DOHH2 (cell line): Measurements from ENCODE around the gene ATP11A.

Source experiments
- EZH2phosphoT487 ChIP-seq: fragments of 200-600 bp; sonication (generic); IDR thresholded peaks from 2 replicates; pipeline ENCODE4 v1.6.1; 2017; ENCODE audit warnings: borderline replicate concordance, mild to moderate bottlenecking, antibody characterized with exemption, low read length, moderate library complexity, mixed read lengths
- TF ChIP-seq, protein P1 (sequence below): fragments of 200-600 bp; sonication (generic); IDR thresholded peaks from one replicate; pipeline ENCODE4 v1.5.1; 2014; ENCODE audit warnings: antibody characterized with exemption, mild to moderate bottlenecking, low read depth, low read length; ENCODE audit not compliant: poor library complexity, severe bottlenecking

DNA sequence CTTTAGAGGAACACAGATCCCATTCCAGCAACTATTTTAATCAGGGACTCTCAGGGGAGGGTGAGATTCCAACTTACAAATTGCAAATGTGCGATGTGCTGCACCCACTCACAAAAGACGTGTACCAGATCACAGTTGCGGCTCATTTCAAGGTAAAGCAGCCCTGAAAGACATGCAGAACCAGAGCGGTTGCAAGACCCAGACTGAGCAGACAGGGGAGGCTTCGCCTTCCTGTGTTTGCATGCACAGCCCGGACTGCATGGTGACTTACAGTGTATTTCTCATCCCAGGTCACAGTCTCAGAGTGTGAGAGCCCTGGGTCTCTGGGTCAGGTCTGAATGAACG, 84.6 kb downstream of the ATP11A start:
- TF ChIP-seq, protein P1, sequence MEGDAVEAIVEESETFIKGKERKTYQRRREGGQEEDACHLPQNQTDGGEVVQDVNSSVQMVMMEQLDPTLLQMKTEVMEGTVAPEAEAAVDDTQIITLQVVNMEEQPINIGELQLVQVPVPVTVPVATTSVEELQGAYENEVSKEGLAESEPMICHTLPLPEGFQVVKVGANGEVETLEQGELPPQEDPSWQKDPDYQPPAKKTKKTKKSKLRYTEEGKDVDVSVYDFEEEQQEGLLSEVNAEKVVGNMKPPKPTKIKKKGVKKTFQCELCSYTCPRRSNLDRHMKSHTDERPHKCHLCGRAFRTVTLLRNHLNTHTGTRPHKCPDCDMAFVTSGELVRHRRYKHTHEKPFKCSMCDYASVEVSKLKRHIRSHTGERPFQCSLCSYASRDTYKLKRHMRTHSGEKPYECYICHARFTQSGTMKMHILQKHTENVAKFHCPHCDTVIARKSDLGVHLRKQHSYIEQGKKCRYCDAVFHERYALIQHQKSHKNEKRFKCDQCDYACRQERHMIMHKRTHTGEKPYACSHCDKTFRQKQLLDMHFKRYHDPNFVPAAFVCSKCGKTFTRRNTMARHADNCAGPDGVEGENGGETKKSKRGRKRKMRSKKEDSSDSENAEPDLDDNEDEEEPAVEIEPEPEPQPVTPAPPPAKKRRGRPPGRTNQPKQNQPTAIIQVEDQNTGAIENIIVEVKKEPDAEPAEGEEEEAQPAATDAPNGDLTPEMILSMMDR, result no peak
- TF ChIP-seq EZH2phosphoT487, result no peak
